Large intestine (tissue), 3 donors: ENCODE data around the gene PDK2. TPM values are rescaled to one million over a fixed set of nuclear protein-coding genes. Genes with fewer than 3 reads are reported as not detected.
A peak's percentile ranks its signal among the peaks of the same experiment; 100 is the strongest.

Experiments used
- DNase-seq, 2 donors: peaks; one replicate each; pipeline versions ENCODE4 v3.0.0 to v3.0.0-alpha.2; 2013
- H3K27ac ChIP-seq: one replicate; pipeline ENCODE4 v1.5.1; 2013; ENCODE audit warnings: low read length
- H3K27me3 ChIP-seq: 2 replicates; pipeline ENCODE4 v1.6.1; 2013; ENCODE audit warnings: low read length; ENCODE audit not compliant: control insufficient read depth, insufficient read depth
- H3K36me3 ChIP-seq: 2 replicates; pipeline ENCODE4 v1.6.1; 2013; ENCODE audit warnings: low read length; ENCODE audit not compliant: control insufficient read depth, insufficient read depth
- H3K4me1 ChIP-seq: one replicate; pipeline ENCODE4 v1.6.1; 2013; ENCODE audit warnings: low read length; ENCODE audit not compliant: control insufficient read depth, insufficient read depth
- H3K4me3 ChIP-seq: one replicate; pipeline ENCODE4 v1.5.1; 2013; ENCODE audit warnings: low read length
- H3K9me3 ChIP-seq: one replicate; pipeline ENCODE4 v1.6.1; 2013; ENCODE audit warnings: mild to moderate bottlenecking, low read depth, low read length, moderate library complexity; ENCODE audit not compliant: control insufficient read depth
- WGBS: methylation state at CpG from one replicate; pipeline ENCODE4 v1.1.5; 2013; ENCODE audit warnings: low lambda C conversion rate; ENCODE audit not compliant: insufficient coverage; 5-methylcytosine and 5-hydroxymethylcytosine counted together
- polyA plus RNA-seq: library from polyadenylated mRNA; unstranded; fragments of 120-200 nt; gene quantifications from one replicate; pipeline ENCODE4 v1.2.1, GENCODE V29; 2013

Gene PDK2
- polyA plus RNA-seq, 1 donor: 78.5 TPM

DNA sequence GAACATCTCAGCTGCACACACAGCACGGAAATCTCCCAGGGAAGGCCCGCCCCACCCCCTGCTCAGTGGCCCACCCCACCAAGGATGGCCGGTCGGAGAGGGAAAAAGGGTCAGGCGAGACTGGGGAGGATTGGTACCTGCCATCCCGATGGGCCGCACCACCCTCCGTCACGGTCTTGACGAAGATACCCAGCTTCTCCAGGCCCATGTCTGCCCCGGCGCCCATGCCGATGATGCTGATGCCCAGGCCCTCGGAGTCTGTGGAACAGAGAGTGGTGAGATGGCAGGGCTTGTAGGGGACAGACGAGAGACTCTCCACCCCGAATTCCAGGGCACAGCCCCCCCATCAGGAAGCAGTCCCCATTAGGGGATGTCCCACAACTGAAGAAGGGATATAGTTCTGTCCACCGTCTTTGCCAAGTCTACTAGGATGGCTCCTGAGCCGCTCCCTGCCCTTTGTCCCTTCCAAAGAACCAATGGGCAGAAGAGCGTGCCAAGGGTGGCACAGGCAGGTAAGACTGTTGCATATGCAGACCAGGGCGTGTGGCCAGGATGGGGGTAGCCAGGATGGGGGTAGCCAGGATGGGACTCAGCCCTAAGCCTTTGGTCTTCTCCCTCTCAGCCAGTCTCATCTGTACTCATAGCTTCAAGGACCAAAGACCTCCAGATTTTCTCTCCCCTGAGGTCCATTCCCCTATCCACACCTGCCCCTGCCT, 48.5 kb downstream of the PDK2 start:
- Histone ChIP-seq H3K4me3 (no peak overlapping the region), H3K4me1 (peaks cover 43% of the 10 kb centered on the region), H3K36me3 (peaks cover 77% of the 10 kb centered on the region), H3K27me3 (no peaks in the 10 kb centered on the region), H3K9me3 (peaks cover 3% of the 10 kb centered on the region), H3K27ac (no peak overlapping the region)
- no peak for DNase-seq
- WGBS: no CpG with 5 or more reads among the region's 20 CpGs

DNA sequence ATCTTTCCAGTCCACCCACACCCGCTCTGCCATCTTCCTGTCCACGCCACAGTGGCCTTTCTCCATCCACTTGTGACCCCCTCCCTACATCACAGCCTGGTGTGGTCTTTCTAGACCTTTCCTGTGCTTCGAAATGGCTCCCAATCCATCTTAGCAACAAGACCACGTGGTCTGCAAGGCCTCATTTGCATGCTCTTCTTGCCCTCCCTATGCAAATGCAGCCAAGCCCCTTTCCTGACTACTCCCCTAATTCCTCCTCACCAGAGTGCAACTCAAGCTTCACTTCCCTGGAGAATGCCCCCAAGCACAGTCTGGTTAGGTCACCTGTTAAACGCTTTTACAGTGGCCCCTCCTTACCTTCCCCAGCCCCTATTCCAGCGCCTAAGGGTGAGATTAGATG, 49.2 kb downstream of the PDK2 start:
- peaks cover 3% of the 10 kb centered on the region for H3K9me3 ChIP-seq
- peaks cover 70% of the 10 kb centered on the region for H3K36me3 ChIP-seq
- WGBS: 100% methylated on average over 1 of the region's 6 CpGs

DNA sequence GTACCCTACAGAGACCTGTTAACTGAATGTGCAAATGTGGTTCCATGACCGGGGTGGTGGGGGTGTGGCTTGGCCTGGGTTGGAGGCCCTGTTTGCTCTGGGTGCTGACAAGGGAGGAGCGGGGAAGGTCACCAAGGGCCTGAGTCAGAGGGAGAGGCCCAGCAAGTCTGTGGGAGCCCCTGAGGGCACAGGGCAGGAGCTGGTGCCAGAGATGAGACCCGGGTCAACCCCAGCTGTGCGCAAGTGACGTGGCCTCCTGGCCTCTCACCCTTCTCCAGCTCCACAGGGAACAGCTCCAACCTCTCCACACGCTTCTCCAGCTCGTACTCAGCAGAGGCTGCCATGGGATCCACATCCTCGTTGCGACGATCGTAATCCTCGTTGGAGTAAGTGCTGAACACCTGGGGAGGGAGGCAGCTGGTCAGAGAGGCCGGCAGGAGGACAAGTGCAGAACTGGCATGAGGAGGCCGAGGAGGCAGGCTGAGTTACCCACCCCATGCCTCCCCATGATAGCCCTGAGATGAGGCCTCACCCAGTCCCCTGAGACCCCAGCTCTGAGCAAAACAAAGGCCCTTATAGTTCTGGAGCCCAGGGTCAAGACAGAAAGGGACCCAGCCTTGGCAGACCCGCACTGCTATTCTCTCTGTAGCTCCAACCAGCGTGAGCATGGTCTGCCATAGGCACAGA, 49.8 kb downstream of the PDK2 start:
- WGBS: no CpG with 5 or more reads among the region's 16 CpGs
- H3K27ac ChIP-seq: peak overlapping the region; percentile 3
- peak; percentile 46 to 59 for DNase-seq
- no peak overlapping the region for H3K4me3 ChIP-seq
- H3K27me3 ChIP-seq: no peaks in the 10 kb centered on the region
- H3K4me1 ChIP-seq: peaks cover 43% of the 10 kb centered on the region
- peaks cover 3% of the 10 kb centered on the region for H3K9me3 ChIP-seq
- peaks cover 65% of the 10 kb centered on the region for H3K36me3 ChIP-seq

More for the DNA sequence above, 49.2 kb downstream of the PDK2 start:
- no peak overlapping the region for H3K27ac ChIP-seq
- H3K4me1 ChIP-seq: peaks cover 43% of the 10 kb centered on the region
- no peaks in the 10 kb centered on the region for H3K27me3 ChIP-seq
- DNase-seq: no peak
- H3K4me3 ChIP-seq: no peak overlapping the region

DNA sequence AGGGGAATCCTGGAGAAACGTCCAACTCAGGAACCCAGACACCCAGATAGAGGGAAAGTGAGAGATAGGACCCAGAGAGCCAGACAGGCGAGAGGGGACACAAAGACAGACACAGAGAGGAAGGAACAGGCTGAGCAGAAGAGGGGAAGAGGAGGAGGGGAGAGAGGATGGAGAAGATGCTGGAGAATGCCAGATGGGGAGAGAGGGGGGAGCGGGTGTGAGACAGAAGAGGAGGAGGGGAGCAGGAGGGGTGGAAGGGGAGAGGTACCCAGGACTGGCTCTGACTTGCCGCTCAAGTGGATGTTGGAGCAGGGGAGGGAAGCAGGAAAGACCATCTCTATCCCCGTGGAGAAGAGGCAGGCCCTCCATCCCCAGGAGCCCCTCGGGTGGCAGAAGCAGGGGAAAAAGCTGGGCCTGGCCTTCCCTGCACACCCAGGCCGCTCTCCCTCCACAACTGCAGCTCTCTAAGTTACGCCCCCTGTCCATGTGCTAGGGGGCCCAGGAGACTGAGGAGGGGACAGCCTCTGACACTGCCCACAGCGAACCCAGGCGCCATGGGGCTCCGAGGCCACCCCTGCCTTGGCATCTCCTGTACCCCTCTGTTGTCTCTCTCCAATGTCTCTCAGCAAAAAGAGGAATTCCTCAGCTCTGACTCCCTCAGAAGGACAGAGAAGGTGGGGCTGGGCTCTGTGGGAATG, 50.5 kb downstream of the PDK2 start:
- Histone ChIP-seq H3K4me1 (peaks cover 43% of the 10 kb centered on the region), H3K4me3 (no peak overlapping the region), H3K9me3 (no peaks in the 10 kb centered on the region), H3K36me3 (peaks cover 58% of the 10 kb centered on the region), H3K27me3 (no peaks in the 10 kb centered on the region), H3K27ac (no peak overlapping the region)
- no peak for DNase-seq
- no CpG with 5 or more reads among the region's 11 CpGs for WGBS

DNA sequence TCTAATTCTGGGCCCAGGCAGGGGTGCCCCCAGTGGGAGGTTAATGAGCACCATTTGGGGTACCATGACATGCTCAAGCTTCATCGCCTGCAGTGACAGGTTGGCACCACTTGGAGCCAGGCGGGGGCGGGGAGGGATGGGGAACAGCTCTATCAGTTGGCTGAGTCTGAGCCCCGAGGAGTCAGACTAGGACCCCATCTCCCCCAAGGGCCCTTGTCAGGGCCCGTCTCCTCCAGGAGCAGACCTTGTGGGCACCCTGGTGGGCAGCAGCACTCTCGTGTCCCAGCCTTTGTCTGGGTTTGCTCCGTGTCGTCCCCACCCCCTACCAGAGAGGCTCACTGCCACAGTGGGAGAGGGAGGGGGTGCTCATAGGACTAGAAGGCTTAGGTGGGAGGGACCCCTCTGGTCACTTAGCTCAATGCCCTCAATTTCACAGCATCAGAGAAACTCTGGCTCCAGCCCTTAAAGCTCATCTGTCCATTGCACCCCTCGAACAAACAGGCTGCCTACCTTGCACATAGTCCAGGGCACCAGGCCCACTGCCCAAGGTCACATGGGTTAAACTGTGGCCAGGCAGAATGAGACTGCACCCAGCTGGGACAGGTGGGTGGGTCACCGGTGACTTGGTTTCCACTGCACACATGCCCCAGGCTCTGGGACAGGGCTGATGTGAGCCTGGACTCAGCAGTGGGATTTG, 51.2 kb downstream of the PDK2 start:
- Histone ChIP-seq H3K36me3 (peaks cover 51% of the 10 kb centered on the region), H3K27me3 (no peaks in the 10 kb centered on the region), H3K4me3 (no peak overlapping the region), H3K4me1 (peaks cover 46% of the 10 kb centered on the region), H3K9me3 (no peaks in the 10 kb centered on the region), H3K27ac (no peak overlapping the region)
- no CpG with 5 or more reads among the region's 10 CpGs for WGBS
- no peak for DNase-seq

DNA sequence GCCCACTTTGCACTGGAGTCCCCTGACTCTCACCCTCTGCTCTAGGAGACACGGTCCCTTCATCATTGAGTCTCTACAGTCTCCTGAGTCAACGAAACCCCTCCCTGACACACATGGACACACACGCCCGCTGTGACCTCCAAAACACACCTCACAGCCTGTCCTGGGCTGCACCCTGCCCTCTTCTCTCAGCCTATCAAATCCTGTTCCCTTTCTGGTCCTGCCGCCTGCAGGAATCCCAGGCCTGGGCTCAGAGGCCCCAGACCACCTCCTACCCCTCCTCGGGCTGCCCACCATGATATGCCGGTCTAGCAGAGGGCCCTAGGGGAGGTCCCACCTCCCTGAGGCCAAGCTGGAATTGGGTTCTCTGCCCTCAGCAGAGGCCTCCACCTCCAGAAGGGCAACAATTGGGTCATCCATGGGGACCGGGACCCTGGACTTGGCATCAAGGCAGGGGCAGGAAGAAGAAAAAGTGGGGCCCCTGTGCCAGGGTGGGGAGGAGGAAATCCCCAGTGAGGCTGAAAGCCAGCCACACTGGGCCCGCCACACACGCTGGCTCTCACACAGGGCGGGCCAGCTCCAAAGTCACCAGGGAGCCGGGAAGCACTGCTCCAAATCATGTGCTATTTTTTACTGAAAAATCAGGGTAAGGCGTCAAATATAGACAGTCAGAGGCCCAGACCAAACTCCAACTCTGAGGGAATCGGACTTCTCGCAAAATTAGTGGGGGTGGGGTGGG, 51.9 kb downstream of the PDK2 start:
- peak overlapping the region; percentile 20 for H3K27ac ChIP-seq
- H3K4me3 ChIP-seq: peak overlapping the region; percentile 87
- no peak for DNase-seq
- H3K4me1 ChIP-seq: peaks cover 48% of the 10 kb centered on the region
- H3K36me3 ChIP-seq: peaks cover 44% of the 10 kb centered on the region
- H3K9me3 ChIP-seq: no peaks in the 10 kb centered on the region
- no CpG with 5 or more reads among the region's 15 CpGs for WGBS
- H3K27me3 ChIP-seq: no peaks in the 10 kb centered on the region

DNA sequence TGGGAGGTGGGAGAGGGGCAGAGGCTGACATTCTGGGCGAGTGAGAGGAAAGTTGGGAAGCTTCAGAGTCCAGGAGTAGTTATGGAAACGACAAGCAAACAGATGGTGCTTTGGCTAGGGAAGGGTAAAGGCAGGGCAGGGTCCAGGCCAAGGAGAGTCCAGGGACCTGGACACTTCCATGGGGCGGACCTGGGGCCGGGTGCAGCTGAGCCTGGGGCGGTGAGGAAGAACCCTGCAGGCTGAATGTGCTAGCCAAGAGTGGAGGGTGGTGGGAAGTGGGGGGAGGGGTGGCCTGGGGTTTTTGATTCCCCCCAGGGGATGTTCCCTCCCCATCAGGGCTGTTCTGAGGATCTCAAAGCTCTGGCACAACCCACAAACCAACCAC, 52.7 kb downstream of the PDK2 start:
- Histone ChIP-seq H3K4me1 (peaks cover 54% of the 10 kb centered on the region), H3K4me3 (peak overlapping the region; percentile 87), H3K36me3 (peaks cover 36% of the 10 kb centered on the region), H3K9me3 (no peaks in the 10 kb centered on the region), H3K27ac (peak overlapping the region; percentile 54), H3K27me3 (no peaks in the 10 kb centered on the region)
- peak; percentile 69 to 79 for DNase-seq
- no CpG with 5 or more reads among the region's 5 CpGs for WGBS

DNA sequence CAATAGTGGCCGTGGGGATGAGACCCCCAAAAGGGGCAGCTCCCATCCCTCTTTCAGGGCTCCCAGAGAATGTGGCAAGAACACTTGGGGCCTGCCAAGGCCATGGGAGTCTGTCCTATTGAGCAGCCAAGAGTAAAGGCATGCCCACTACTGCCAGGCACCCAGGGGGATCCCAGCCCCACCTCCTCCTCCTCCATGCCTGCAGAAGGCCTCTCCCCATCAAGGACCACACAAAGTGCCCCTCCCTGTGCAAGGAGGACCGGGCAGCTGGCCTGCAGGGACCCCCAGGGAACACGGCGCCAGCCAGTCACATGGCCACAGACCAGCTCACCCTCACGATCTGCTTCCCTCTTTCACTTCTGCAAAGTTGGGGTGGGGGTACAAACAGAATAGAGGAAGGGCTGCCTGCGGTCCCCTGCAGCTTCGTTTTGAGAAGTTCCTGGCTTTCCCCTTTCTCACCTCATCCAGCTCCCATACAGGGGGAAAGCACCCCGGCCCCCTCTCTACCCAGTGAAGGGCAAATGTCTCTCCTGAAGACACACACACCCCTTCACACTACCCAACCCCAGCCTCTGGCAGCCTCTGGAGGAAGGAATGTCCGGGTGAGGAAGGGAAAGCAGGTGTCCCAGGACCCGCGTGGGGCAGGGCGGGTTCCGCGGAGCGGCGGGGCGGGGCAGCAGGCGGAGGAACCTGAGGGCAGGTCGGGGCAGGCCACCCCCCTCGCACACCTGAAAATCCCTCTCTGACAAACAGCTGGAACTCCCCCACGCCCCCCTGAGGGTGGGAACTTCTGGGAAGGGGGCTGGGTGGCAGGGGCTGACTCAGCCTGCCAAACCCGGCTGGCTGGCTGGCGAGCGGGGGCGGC, 53.3 kb downstream of the PDK2 start:
- H3K4me1 ChIP-seq: peaks cover 54% of the 10 kb centered on the region
- peak; percentile 47 to 72 for DNase-seq
- H3K9me3 ChIP-seq: no peaks in the 10 kb centered on the region
- peaks cover 30% of the 10 kb centered on the region for H3K36me3 ChIP-seq
- H3K27ac ChIP-seq: peak overlapping the region; percentile 54
- WGBS: no CpG with 5 or more reads among the region's 25 CpGs
- H3K27me3 ChIP-seq: no peaks in the 10 kb centered on the region
- H3K4me3 ChIP-seq: peak overlapping the region; percentile 87

DNA sequence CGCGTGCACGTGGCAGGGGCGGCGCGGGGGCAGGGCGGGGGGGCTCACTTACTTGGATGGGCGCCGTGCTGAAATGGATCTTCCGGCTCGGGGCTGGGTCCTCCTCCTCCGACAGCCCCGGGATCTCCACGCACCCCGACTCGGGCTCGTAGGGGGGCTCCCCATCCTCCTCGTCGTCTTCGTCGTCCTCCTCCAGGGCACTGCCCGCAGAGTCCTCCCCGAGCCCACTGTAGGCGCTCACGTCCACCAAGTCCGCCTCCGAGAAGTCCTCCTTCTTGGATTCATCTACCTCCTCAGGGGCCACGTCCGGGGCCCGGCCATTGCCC, 53.9 kb downstream of the PDK2 start:
- no peak overlapping the region for H3K27ac ChIP-seq
- peaks cover 24% of the 10 kb centered on the region for H3K36me3 ChIP-seq
- WGBS: no CpG with 5 or more reads among the region's 30 CpGs
- H3K27me3 ChIP-seq: no peaks in the 10 kb centered on the region
- peaks cover 53% of the 10 kb centered on the region for H3K4me1 ChIP-seq
- no peaks in the 10 kb centered on the region for H3K9me3 ChIP-seq
- peak overlapping the region; percentile 87 for H3K4me3 ChIP-seq
- no peak for DNase-seq
